MV-4-11 (cell line): ENCODE data around the gene ERAL1.
A peak's percentile ranks its signal among the peaks of the same experiment; 100 is the strongest.
"Not testable (repeated sequence)": the region's sequence is repeated elsewhere in the genome, so short reads cannot be mapped to it uniquely, and the experiment has no call there.

Source experiments
- DNase-seq: peaks from one replicate; lab custom pipeline; 2025; lab: John Stamatoyannopoulos, UW

Gene ERAL1

GRCh38 chr17:28853295-28853694, 1.5 kb upstream of the ERAL1 start:
- no peak for DNase-seq

GRCh38 chr17:28855336-28855679, 492 bp downstream of the ERAL1 start:
- no peak for DNase-seq

- DNase-seq: no peak
These were observed 1.3 kb downstream of the ERAL1 start for GRCh38 chr17:28856028-28856574.

GRCh38 chr17:28857905-28858800, 3.3 kb downstream of the ERAL1 start:
- no peak for DNase-seq

- DNase-seq: no peak
These were observed 4.1 kb downstream of the ERAL1 start for GRCh38 chr17:28858801-28859355.

GRCh38 chr17:28860363-28860808, 5.6 kb downstream of the ERAL1 start:
- no peak for DNase-seq

GRCh38 chr17:28861393-28862203, 6.8 kb downstream of the ERAL1 start:
- no peak for DNase-seq

- DNase-seq: no peak
These were observed 7.7 kb downstream of the ERAL1 start for GRCh38 chr17:28862561-28862960.

- no peak for DNase-seq
These were observed 9.1 kb downstream of the ERAL1 start for GRCh38 chr17:28863953-28864352.

- no peak for DNase-seq
These were observed 10.4 kb downstream of the ERAL1 start for GRCh38 chr17:28864991-28865849.

- peak; percentile 59 for DNase-seq
These were observed 11.3 kb downstream of the ERAL1 start for GRCh38 chr17:28865946-28866752.

GRCh38 chr17:28867276-28867675, 12.5 kb downstream of the ERAL1 start:
- DNase-seq: no peak

GRCh38 chr17:28871056-28871579, 16.3 kb downstream of the ERAL1 start:
- DNase-seq: peak; percentile 77

GRCh38 chr17:28873839-28874238, 19.0 kb downstream of the ERAL1 start:
- DNase-seq: no peak

- DNase-seq: no peak
These were observed 19.9 kb downstream of the ERAL1 start for GRCh38 chr17:28874750-28875149.

- DNase-seq: no peak
These were observed 21.2 kb downstream of the ERAL1 start for GRCh38 chr17:28875848-28876550.

GRCh38 chr17:28877150-28877711, 22.4 kb downstream of the ERAL1 start:
- not testable (repeated sequence) for DNase-seq

GRCh38 chr17:28878158-28878910, 23.5 kb downstream of the ERAL1 start:
- DNase-seq: no peak

GRCh38 chr17:28878981-28879380, 24.2 kb downstream of the ERAL1 start:
- DNase-seq: peak; percentile 19
